ENCODE results near the gene CDH26.

Gene CDH26

GRCh38 chr20:59958123-59958522 lies at the start of gene CDH26:
TSS of gene CDH26 (plus strand) at chr20:59958423. CDS start at chr20:59958727, 304 bp downstream.
- no peak for DNase-seq

- DNase-seq: no peak
These were observed 49.4 kb upstream of the CDH26 start for GRCh38 chr20:59908855-59909254.

DNA sequence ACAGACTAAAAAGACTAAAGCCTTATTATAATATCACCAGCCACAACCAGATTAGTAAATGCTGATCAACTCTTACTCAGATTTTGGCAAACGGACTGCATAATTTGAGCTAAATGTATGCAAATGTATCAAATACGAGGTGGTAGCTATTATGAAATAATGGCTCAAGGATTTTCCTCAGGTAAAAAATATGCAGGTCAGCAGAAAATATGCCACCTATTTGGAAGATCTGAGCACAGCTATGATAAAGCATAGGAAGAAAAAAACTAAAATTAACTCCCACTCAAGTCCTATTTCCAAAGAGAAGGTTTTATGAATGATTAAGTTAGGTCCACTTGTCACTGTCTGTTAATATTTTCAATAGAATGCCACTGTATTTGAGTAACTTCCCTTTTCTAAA lies 47.2 kb upstream of the CDH26 start:
- DNase-seq: no peak

DNA sequence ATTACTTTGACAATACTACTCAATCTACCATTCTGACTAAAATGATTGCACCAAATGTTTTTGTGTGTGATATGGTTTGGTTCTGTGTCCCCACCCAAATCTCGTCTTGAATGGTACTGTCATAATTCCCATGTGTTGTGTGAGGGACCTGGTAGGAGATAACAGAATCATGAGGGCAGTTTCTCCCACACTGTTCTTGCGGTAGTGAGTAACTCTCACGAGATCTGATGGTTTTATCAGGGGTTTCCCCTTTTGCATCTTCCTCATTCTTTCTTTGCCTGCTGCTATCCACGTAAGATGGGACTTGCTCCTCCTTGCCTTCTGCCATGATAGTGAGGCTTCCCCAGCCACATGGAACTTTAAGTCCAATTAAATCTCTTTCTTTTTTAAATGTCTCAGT lies 45.6 kb upstream of the CDH26 start:
- DNase-seq: no peak

GRCh38 chr20:59920944-59921343 lies 37.3 kb upstream of the CDH26 start:
- no peak for DNase-seq

GRCh38 chr20:59923514-59923913 lies 34.7 kb upstream of the CDH26 start:
- DNase-seq: no peak

DNA sequence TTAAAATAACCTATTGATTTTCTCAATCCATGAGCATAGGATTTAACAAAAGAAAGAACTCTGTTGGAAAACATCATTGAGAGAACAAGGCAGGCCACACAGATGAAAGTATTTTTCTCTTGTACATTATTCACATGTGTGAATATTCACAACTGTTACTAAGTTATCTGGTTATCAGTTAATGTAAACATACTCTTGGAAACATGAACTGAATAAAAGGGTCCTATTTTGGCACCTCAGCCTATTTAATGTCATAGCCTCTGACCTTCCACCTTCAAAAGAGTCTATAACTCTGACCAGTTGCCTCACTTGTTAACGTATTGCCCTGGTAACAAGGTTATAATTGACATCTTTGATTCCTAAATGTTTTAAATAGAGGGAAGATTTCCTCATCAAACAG lies 32.9 kb upstream of the CDH26 start:
- no peak for DNase-seq

GRCh38 chr20:59925899-59926298 lies 32.3 kb upstream of the CDH26 start:
- no peak for DNase-seq

DNA sequence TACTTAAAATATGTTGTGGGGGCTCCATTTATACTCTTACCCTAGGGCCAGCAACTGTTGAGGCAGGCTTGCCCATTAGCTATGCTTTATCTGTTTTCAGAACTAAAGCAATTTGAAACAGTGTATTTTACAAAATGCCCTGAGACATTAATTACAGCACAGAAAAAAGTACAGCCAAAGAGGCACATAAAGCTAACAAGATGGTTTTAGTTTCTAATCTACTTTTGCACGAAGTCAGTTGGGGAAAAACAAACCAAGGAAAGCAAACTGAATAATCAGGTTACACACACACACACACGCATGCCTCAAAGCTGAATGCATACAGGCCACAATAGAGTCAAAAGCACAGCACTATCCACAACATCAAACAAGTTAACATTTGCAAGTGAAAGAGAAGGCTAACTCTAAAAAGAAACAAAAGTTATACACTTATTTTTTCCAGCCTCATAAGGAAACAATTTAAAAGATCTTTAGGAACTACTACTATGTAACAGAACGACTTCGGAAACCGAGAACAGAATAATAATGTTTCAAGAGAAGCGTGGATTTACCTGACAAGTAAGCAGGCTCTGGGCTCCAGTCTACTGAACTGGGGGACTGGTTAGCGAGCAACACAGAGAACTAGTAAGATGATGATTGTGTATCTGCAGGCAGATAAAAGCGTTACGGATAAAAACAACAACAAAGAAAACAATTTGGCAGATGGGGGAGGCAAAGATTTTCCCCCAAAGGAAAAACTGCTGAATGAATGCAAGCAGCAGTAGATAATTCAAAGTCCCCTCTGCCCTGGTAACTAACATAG lies 26.5 kb upstream of the CDH26 start:
- DNase-seq: no peak

DNA sequence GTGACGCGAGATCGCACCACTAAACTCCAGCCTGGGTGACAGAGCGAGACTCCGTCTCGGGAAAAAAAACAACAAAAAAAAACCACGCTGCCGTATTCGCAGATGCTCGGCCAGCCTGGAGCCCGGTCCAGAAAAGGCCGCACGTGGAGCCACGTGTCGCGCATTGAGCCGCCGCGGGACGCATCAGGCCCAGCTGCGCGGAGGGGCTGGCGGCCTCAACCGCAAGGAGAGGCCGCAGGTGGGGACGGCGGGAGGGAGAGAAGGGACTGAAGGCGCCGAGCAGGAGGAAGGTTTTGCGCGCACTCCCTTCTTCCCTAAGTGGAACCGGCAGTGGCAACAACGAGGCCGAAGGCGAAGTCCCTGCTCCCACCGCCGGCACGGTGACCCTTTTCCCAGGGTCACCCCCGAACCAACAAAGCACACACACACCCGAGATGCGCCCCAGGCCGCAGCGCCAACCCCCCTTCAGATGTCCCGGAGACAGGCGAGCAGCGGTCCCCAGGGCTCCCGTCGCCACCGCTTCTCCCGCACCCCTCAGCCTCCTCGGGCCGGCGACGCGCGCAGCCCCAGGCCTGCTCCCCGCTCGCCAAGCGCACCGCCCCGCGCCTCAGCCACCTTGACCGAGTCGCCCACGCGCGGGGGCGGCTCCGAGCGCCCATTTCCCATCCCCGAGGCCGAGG lies 25.5 kb upstream of the CDH26 start:
- DNase-seq: no peak

DNA sequence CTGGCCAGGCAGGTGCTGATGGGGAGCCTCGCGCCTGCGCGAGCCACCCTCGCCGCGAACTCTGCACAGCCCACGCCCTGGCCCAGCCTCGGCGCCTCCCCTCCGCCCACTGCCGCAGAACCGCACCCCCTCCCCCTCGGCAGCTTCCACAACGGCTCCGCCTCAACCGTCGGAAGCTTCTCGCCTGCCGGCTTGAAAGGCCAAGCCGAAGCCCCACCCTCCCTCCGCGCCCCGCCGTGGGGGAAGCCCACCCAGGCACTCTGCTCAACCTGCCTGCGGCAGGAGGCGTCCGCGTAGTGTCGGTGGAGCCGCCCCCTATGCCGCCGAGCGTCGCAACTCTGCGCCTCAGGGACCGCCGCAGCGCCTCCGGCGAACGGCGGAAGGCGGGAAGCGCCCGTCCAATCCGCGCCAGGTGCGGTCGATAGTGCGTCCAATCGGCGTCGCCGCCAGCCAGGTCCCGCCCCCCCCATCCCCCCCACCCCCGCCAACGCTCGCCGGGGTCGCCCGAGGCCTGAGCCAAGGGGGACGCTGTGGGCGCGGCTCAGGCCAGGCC lies 24.9 kb upstream of the CDH26 start, which contains the start of gene SYCP2:
Gene SYCP2 (minus strand): TSS at position 342 of the 553 bp plus-strand sequence. CDS start 11,224 bp downstream, outside the sequence.
- peak; percentile 91 for DNase-seq

GRCh38 chr20:59933849-59934585 lies 24.2 kb upstream of the CDH26 start:
- DNase-seq: peak; percentile 94

DNA sequence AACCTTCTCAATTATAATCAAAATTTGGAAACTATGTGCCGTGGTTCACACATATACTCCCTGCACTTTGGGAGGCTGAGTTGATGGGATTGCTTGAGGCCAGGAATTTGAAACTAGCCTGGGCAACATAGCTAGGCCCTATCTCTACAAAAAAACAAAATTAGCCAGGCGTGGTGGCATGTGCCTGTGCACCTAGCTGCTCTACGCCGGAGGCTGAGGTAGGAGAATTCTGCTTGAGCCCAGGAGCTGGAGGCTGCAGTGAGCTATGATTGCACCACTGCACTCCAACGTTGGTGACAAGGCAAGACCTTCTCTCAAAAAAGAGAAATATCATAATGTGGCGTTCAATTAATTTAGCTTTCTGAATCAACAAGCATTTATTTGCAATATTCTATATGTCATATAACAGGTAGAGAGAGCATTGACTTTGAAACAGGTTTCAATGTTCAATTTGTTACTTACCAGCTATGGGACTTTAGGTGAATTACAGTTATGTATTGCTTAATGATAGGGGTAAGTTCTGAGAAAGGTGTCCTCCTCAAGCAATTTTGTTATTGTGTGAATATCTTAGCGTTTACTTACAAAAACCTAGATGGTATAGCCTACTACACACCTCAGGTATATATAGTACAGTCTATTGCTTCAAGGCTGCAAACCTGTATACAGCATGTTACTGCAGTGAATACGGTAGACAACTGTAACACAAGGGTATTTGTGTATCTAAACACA lies 22.6 kb upstream of the CDH26 start:
- no peak for DNase-seq

GRCh38 chr20:59936409-59936808 lies 21.8 kb upstream of the CDH26 start:
- no peak for DNase-seq

- DNase-seq: no peak
These were observed 21.1 kb upstream of the CDH26 start for GRCh38 chr20:59937150-59937549.

DNA sequence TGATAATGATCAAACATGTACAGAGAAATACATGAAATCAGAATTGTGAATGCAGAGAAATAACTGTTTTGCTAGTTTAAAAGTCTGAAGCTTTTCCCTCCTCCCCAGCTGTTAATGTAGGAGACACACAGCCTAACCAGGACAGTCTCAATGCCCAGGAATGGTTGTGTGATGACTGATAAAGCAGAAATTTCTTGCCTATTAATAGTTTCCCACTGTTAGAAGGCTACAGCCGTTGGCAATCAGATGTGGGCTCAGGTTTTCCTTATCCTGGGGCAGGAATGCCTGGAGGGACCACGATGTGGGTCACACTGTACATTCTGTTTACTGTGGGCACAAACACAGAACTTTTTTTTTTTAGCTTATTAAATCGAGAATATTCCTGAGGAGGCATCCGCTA lies 20.0 kb upstream of the CDH26 start:
- DNase-seq: no peak

DNA sequence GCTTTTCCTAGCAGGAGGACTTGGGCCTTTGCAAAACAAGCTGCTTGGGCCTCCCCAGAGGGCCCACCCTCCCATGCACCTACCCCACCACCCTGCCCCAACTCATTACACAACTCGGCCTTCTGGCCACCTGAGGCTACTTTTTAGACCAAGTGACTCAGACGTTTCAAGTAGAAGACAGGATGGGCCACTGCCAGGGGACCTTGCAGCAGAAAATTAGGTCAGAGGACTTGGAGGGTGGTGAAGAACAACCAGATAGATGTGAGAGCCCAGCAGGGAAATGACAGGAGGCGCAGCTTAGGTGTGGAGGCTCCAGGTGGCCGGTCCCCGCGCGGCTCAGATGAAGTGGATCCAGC lies 19.5 kb upstream of the CDH26 start:
- DNase-seq: no peak

- peak; percentile 63 for DNase-seq
These were observed 19.0 kb upstream of the CDH26 start for GRCh38 chr20:59939052-59939878.

DNA sequence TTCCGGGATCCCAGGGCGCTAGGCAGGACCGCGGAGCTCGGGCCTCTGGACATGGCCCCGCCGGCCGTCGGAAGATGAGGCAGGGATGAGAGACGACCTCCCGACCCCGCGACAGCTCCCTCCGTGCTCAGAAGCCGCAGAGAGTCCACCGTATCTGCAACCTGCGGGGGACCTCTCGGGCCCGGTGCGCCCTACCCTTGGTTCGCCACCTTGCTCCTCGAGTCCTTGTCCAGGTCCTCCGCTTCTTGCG lies 18.4 kb upstream of the CDH26 start:
- DNase-seq: no peak

- DNase-seq: peak; percentile 96
These were observed 17.9 kb upstream of the CDH26 start, which contains the start of the genes FAM217B and PPP1R3D for GRCh38 chr20:59940129-59940955. TSS of gene FAM217B (plus strand) at chr20:59940389. CDS start at chr20:59943944, 3,555 bp downstream. TSS of gene PPP1R3D (minus strand) at chr20:59940305. CDS start at chr20:59939931, 374 bp downstream.

DNA sequence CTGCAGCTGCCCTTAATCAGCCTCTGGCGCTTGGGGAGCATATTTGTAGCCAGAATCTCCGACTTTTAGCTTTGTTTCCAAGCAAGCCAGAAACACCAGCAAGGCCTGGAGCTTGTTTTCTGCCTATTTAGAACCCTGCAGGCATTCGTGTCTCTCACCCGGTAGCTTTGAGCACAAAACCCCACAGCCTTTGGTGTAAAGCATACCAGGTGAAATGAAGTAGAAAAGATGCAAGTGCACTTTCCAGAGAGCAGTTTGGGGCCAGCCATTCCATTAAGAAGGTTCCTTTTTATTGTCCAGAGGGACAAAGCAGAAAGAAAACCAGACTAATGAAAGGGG lies 17.3 kb upstream of the CDH26 start:
- no peak for DNase-seq
